ENCODE results near the gene PELO.

- TF ChIP-seq CTCF (IDR thresholded peaks at IDR 0.05): no peak
- no peak for TF ChIP-seq EZH2 (IDR thresholded peaks at IDR 0.05; ENCODE audit: borderline replicate concordance, insufficient read depth, low read depth, low read length, poor library complexity, severe bottlenecking)
Observed at GRCh38 chr5:52788505-52788821, 747 bp downstream of the PELO start.
